SH-SY5Y (cell line): ENCODE results near the gene FSHB.

Experiments used
- GATA2 ChIP-seq: IDR thresholded peaks from 2 replicates; pipeline ENCODE4 v1.6.1; 2011; ENCODE audit warnings: mild to moderate bottlenecking, low read depth, low read length
- GATA3 ChIP-seq: IDR thresholded peaks from 2 replicates; pipeline ENCODE4 v1.6.1; 2011; ENCODE audit warnings: low read depth, mild to moderate bottlenecking, low read length, moderate library complexity

DNA sequence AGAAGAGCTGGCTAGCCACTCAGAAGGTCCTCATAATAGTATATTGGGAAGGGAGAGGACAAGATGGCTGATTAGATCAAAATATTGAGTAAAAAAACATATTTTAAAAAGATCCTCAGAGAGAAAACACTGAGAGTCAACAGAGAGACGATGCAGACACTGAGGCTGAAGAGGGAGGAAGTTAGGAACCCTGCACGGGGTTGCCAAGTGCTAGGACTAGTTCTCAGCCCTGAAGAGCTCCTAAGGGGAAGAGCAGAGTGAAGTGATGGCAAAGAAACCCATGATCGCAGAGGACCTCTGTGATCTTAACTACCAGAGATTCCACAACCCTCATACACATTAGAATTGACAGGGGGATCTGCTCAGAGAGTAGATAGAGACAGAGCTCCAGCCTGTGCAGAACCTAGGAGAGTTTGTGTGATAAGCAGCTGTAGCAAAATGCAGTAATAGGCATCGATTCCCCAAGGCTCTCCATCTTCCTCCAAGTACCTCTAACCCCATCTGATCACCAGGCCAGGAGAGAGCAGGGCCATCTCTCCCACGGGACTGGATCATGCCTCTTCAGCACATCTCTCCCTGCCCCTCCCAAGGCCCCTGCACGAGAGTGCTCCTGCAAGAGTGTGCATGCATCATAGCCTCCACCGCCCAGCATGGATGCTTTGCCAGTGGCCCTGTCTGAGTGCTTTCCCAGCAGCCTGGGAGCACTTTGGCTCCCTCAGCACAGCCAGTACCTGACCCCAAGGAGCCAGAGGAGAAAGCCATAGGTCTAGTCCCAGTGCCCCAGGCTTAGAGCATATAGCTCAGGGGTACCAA is 50.9 kb downstream of the FSHB start:
- no peak for TF ChIP-seq GATA2
- no peak for TF ChIP-seq GATA3
